Transverse colon (tissue), 4 donors: ENCODE data around the gene ADCY5. TPM values are rescaled to one million over a fixed set of nuclear protein-coding genes. Genes with fewer than 3 reads are reported as not detected.

Source experiments
- DNase-seq: peaks from one replicate; pipeline ENCODE4 v3.0.0-alpha.2; 2019
- H3K27ac ChIP-seq, 4 donors: fragments of 200-600 bp; sonication (generic); 2 replicates each; pipeline ENCODE4 v1.5.1; 2016 to 2018; ENCODE audit warnings: inconsistent platforms in 4 of 4
- H3K27me3 ChIP-seq: fragments of 200-600 bp; sonication (generic); 2 replicates; pipeline ENCODE4 v1.5.1; 2017; ENCODE audit warnings: inconsistent platforms
- H3K36me3 ChIP-seq, 4 donors: fragments of 200-600 bp; sonication (generic); 2 replicates each; pipeline ENCODE4 v1.5.1; 2017 to 2019; ENCODE audit warnings: inconsistent platforms in 4 of 4
- H3K4me1 ChIP-seq, 4 donors: fragments of 200-600 bp; sonication (generic); 2 replicates each; pipeline ENCODE4 v1.5.1; 2017 to 2020; ENCODE audit warnings: inconsistent platforms in 4 of 4
- H3K4me3 ChIP-seq, 4 donors: fragments of 200-600 bp; sonication (generic); 1 replicate in 1 of 4; 2 replicates in 3 of 4; pipeline versions ENCODE4 v1.5.1 to v1.6.1; 2017 to 2019; ENCODE audit warnings: inconsistent platforms in 4 of 4
- H3K9me3 ChIP-seq, 2 donors: fragments of 200-600 bp; sonication (generic); 2 replicates each; pipeline ENCODE4 v1.5.1; 2017 to 2019; ENCODE audit warnings: inconsistent platforms in 2 of 2
- CTCF ChIP-seq, 5 experiments: fragments of 200-600 bp in 3 of 5; fragments of 450-650 bp in 2 of 5; sonication (generic) in 3 of 5; IDR thresholded peaks; 1 replicate in 2 of 5; 2 replicates in 3 of 5; pipeline ENCODE4 v1.5.1; 2016 to 2017; ENCODE audit warnings: antibody characterized with exemption in 5 of 5, inconsistent platforms in 3 of 5, mild to moderate bottlenecking in 2 of 5, moderate library complexity in 1 of 5
- EP300 ChIP-seq: sonication (generic); formaldehyde crosslinking; IDR thresholded peaks from one replicate; pipeline ENCODE4 v1.6.1; 2017; ENCODE audit warnings: antibody characterized with exemption, low read depth
- POLR2A ChIP-seq: fragments of 450-650 bp; IDR thresholded peaks from one replicate; pipeline ENCODE4 v1.6.1; 2016; ENCODE audit warnings: antibody characterized with exemption, mild to moderate bottlenecking, moderate library complexity
- POLR2AphosphoS5 ChIP-seq, 3 donors: sonication (generic); formaldehyde crosslinking; IDR thresholded peaks; one replicate each; pipeline ENCODE4 v1.6.1; 2016; ENCODE audit warnings: antibody characterized with exemption in 3 of 3
- WGBS, 2 donors: methylation state at CpG; one replicate each; pipeline ENCODE4 v1.1.5; 2018; ENCODE audit warnings: low coverage in 1 of 2; 5-methylcytosine and 5-hydroxymethylcytosine counted together
- in situ Hi-C, 4 donors: fragments of 200-750 bp; cut with MboI; loops; one replicate each; pipeline versions ENCODE4 v1.15.0 to v1.15.1; 2017; ENCODE audit warnings: low sequenced_read_pairs in 3 of 4, low pct_ligation_motif_present in 1 of 4, low pct_unique_long_range_greater_than_20kb in 1 of 4
- intact Hi-C: fragments of 100-400 bp; cut with DNase I; formaldehyde crosslinking; loops from one replicate; pipeline ENCODE4 v1.15.1; 2023; ENCODE audit warnings: low total_unique reads
- total RNA-seq, 4 donors: library from RNA; depleted of rRNA; stranded (reverse); fragments of >200 nt; gene quantifications; one replicate each; pipeline ENCODE4 v1.1.0, GENCODE V29; 2016

Gene ADCY5
- total RNA-seq, 4 donors from 2014 or later: 13.9 to 42.0 (median 28.6) TPM

GRCh38 chr3:123420416-123420968, 28.4 kb downstream of the ADCY5 start:
- no peak for DNase-seq
- TF ChIP-seq POLR2AphosphoS5 (IDR thresholded peaks at IDR 0.05) (no peak), EP300 (no peak), POLR2A (no peak), CTCF (IDR thresholded peaks at IDR 0.05) (no peak)
- peak overlapping the region; percentile 53 to 77 (median 68) for H3K27ac ChIP-seq
- peaks cover 41 to 58% (median 49%) of the 10 kb centered on the region in 4 donors for H3K4me1 ChIP-seq
- no peaks in the 10 kb centered on the region for H3K36me3 ChIP-seq
- intact Hi-C loops (no loop called here), in situ Hi-C loops (no loop called here)
- H3K4me3 ChIP-seq: no peak overlapping the region
- H3K9me3 ChIP-seq: no peaks in the 10 kb centered on the region
- H3K27me3 ChIP-seq: no peaks in the 10 kb centered on the region
- WGBS, 2 donors: 68 to 73% methylated on average over 4 to 8 of the region's 8 CpGs

- TF ChIP-seq POLR2AphosphoS5 (IDR thresholded peaks at IDR 0.05) (peak in 1 of 3 donors; percentile 10), POLR2A (no peak)
- in situ Hi-C loops: no loop called here
- H3K4me3 ChIP-seq: no peak overlapping the region
- H3K4me1 ChIP-seq: peaks cover 46 to 58% (median 50%) of the 10 kb centered on the region in 4 donors
- no peaks in the 10 kb centered on the region for H3K36me3 ChIP-seq
- peak overlapping the region; percentile 58 to 77 (median 68) for H3K27ac ChIP-seq
- 77 to 78% methylated on average over 6 to 7 of the region's 7 CpGs for WGBS, 2 donors
- H3K27me3 ChIP-seq: no peaks in the 10 kb centered on the region
- intact Hi-C loops: no loop called here
- no peaks in the 10 kb centered on the region for H3K9me3 ChIP-seq
- no peak for DNase-seq
Measured at GRCh38 chr3:123419850-123420297, 29.0 kb downstream of the ADCY5 start.

GRCh38 chr3:123419181-123419849, 29.6 kb downstream of the ADCY5 start:
- TF ChIP-seq POLR2A (no peak), EP300 (no peak), POLR2AphosphoS5 (IDR thresholded peaks at IDR 0.05) (no peak), CTCF (IDR thresholded peaks at IDR 0.05) (no peak)
- DNase-seq: no peak
- WGBS, 2 donors: 79 to 82% methylated on average over 10 to 20 of the region's 20 CpGs
- in situ Hi-C loops (no loop called here), intact Hi-C loops (no loop called here)
- H3K4me3 ChIP-seq: no peak overlapping the region
- no peaks in the 10 kb centered on the region for H3K27me3 ChIP-seq
- no peaks in the 10 kb centered on the region for H3K9me3 ChIP-seq
- H3K36me3 ChIP-seq: no peaks in the 10 kb centered on the region
- H3K4me1 ChIP-seq: peaks cover 42 to 58% (median 48%) of the 10 kb centered on the region in 4 donors
- peak overlapping the region; percentile 58 to 77 (median 68) for H3K27ac ChIP-seq

- DNase-seq: no peak
- WGBS, 2 donors: 86 to 96% methylated on average over 3 to 6 of the region's 6 CpGs
- Histone ChIP-seq H3K9me3 (no peaks in the 10 kb centered on the region), H3K27ac (peak overlapping the region; percentile 1 to 89 (median 70)), H3K27me3 (no peaks in the 10 kb centered on the region), H3K4me3 (no peak overlapping the region), H3K36me3 (no peaks in the 10 kb centered on the region), H3K4me1 (peaks cover 35 to 57% (median 37%) of the 10 kb centered on the region in 4 donors)
- in situ Hi-C loops (no loop called here), intact Hi-C loops (no loop called here)
- TF ChIP-seq POLR2A: no peak
Measured at GRCh38 chr3:123416647-123417046, 32.2 kb downstream of the ADCY5 start.

- in situ Hi-C loops: no loop called here
- Histone ChIP-seq H3K4me1 (peaks cover 31 to 57% (median 36%) of the 10 kb centered on the region in 4 donors), H3K27ac (peak overlapping the region; percentile 1 to 89 (median 82)), H3K4me3 (no peak overlapping the region), H3K36me3 (no peaks in the 10 kb centered on the region), H3K27me3 (no peaks in the 10 kb centered on the region), H3K9me3 (no peaks in the 10 kb centered on the region)
- DNase-seq: no peak
- intact Hi-C loops: no loop called here
- WGBS, 2 donors: 92% methylated on average over 4 of the region's 4 CpGs; no CpG with 5 or more reads in 1 of the 2 donors
- TF ChIP-seq EP300 (peak; percentile 85), CTCF (IDR thresholded peaks at IDR 0.05) (no peak), POLR2AphosphoS5 (IDR thresholded peaks at IDR 0.05) (peak in 1 of 3 donors; percentile 64), POLR2A (no peak)
Measured at GRCh38 chr3:123416173-123416572, 32.7 kb downstream of the ADCY5 start.
